Adipocyte (in vitro differentiated cells): ENCODE results near the gene GALNT9.
A peak's percentile ranks its signal among the peaks of the same experiment; 100 is the strongest.
"Not testable (repeated sequence)": the region's sequence is repeated elsewhere in the genome, so short reads cannot be mapped to it uniquely, and the experiment has no call there.

Experiments
- DNase-seq: peaks from one replicate; pipeline ENCODE4 v3.0.0-alpha.2; 2015; ENCODE audit warnings: low read depth
- H3K27me3 ChIP-seq: replicated peaks from 2 replicates; pipeline ENCODE4 v1.7.0; 2013; ENCODE audit warnings: mild to moderate bottlenecking, low read length, moderate library complexity; ENCODE audit not compliant: control insufficient read depth, insufficient read depth
- H3K36me3 ChIP-seq: 2 replicates; pipeline ENCODE4 v1.7.0; 2013; ENCODE audit warnings: low read length, mild to moderate bottlenecking, moderate library complexity; ENCODE audit not compliant: control insufficient read depth, insufficient read depth, severe bottlenecking
- H3K4me1 ChIP-seq: 2 replicates; pipeline ENCODE4 v1.7.0; 2013; ENCODE audit warnings: mild to moderate bottlenecking, low read length, moderate library complexity; ENCODE audit not compliant: control insufficient read depth, insufficient read depth
- H3K4me3 ChIP-seq: 2 replicates; pipeline ENCODE4 v1.7.0; 2013; ENCODE audit warnings: mild to moderate bottlenecking, low read length, moderate library complexity
- H3K9ac ChIP-seq: 2 replicates; pipeline ENCODE4 v1.7.0; 2013; ENCODE audit warnings: mild to moderate bottlenecking, low read length, moderate library complexity
- H3K9me3 ChIP-seq: 2 replicates; pipeline ENCODE4 v1.7.0; 2013; ENCODE audit warnings: mild to moderate bottlenecking, low read length, moderate library complexity; ENCODE audit not compliant: control insufficient read depth

GALNT9 gene

DNA sequence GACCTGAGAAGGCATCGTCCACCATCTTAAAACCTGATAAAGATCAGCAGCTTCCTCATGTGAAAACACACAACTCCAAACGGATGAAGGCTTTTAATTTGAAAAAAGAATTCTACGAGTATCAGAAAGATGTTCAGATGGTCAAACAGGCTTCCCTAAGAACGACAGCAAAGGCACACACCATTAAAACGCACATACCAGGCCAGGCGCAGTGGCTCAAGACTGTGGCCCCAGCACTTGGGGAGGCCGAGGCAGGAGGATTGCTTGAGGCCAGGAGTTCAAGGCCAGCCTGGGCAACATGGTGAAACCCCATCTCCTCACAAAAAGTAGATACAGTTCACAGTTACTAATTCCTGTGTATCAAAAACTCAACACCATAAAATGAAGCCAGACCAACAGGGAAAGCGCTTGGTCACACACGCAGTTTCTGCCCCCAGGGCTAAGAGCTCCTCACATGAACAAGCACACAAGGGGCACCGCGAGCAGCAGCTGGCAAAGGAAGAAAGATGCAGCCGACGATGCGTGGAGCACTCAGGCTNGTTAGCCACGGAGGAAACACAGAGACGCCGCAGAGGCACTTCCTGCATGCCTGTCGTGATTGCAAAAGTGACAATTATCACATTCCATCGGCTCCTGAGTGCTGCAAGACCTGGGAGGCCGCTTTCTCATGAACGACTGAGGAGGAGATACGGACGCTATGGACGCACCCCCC is 107.1 kb downstream of the GALNT9 start:
- Histone ChIP-seq H3K4me3 (no peak overlapping the region), H3K36me3 (no peaks in the 10 kb centered on the region), H3K9me3 (peaks cover 5% of the 10 kb centered on the region), H3K9ac (no peak overlapping the region), H3K27me3 (peaks cover 43% of the 10 kb centered on the region), H3K4me1 (no peaks in the 10 kb centered on the region)
- DNase-seq = peak; percentile 7

DNA sequence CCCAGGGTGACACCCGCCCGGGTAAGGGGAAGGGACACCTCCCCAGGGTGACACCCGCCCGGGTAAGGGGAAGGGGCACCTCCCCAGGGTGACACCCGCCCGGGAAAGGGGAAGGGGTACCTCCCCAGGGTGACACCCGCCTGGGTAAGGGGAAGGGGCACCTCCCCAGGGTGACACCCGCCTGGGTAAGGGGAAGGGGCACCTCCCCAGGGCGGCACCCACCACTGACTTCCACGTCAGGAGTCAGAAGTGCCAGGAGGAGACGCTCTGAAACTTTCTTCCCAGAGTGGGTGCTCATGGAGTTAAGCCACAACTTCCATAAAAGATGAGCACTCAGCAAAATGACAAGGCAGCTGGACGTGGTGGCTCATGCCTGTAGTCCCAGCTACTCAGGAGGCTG is 109.6 kb downstream of the GALNT9 start:
- peaks cover 49% of the 10 kb centered on the region for H3K27me3 ChIP-seq
- H3K4me3 ChIP-seq, H3K9ac ChIP-seq, DNase-seq, H3K9me3 ChIP-seq, H3K4me1 ChIP-seq, H3K36me3 ChIP-seq: not testable (repeated sequence)

DNA sequence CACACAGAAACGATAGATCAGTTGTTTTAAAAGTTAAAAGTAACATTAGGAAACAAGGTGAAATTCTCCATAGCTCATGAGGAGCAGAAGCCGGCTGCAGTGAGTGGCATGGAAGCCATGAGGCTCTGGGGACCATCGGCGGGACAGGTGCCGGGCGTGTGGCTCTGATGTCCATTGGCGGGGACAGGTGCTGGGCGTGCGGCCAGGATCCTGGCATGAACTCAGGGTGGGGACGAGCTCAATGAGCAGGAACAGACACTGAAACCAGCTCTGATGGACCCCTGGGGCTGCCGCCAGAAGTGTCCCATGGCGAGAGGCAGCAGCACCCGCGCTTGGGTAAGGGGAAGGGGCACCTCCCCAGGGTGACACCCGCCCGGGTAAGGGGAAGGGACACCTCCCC is 110.1 kb downstream of the GALNT9 start:
- H3K9ac ChIP-seq = no peak overlapping the region
- H3K4me3 ChIP-seq = no peak overlapping the region
- peaks cover 53% of the 10 kb centered on the region for H3K27me3 ChIP-seq
- DNase-seq = no peak
- no peaks in the 10 kb centered on the region for H3K36me3 ChIP-seq
- peaks cover 5% of the 10 kb centered on the region for H3K9me3 ChIP-seq
- H3K4me1 ChIP-seq = no peaks in the 10 kb centered on the region

- Histone ChIP-seq H3K4me1 (no peaks in the 10 kb centered on the region), H3K9me3 (peaks cover 5% of the 10 kb centered on the region), H3K9ac (no peak overlapping the region), H3K27me3 (peaks cover 55% of the 10 kb centered on the region), H3K4me3 (no peak overlapping the region), H3K36me3 (no peaks in the 10 kb centered on the region)
- peak; percentile 38 for DNase-seq
These were observed 110.5 kb downstream of the GALNT9 start for GRCh38 chr12:132218915-132219314.

DNA sequence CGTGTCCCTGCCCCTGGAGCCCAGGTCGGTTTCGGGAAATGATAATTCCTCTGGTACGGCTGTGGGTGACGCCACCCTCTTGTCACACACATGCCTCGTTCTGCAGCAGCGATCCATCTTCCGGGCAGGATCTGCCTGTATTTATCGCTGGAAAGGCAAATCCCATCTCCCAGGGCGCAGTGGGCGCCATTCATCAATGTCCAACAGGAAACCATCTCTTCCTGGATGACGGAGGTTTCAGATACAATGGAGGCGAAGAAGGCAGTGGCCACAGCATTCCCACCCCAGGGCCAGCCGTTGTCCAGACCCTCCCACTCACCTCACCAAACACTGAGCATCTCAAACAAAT is 110.9 kb downstream of the GALNT9 start:
- DNase-seq = no peak
- H3K4me3 ChIP-seq = no peak overlapping the region
- peaks cover 5% of the 10 kb centered on the region for H3K9me3 ChIP-seq
- no peaks in the 10 kb centered on the region for H3K36me3 ChIP-seq
- no peak overlapping the region for H3K9ac ChIP-seq
- no peaks in the 10 kb centered on the region for H3K4me1 ChIP-seq
- peaks cover 55% of the 10 kb centered on the region for H3K27me3 ChIP-seq

- Histone ChIP-seq H3K27me3 (peaks cover 55% of the 10 kb centered on the region), H3K9ac (no peak overlapping the region), H3K4me3 (no peak overlapping the region), H3K9me3 (peaks cover 5% of the 10 kb centered on the region), H3K4me1 (no peaks in the 10 kb centered on the region), H3K36me3 (no peaks in the 10 kb centered on the region)
- DNase-seq = no peak
These were observed 111.4 kb downstream of the GALNT9 start for GRCh38 chr12:132217800-132218526.

DNA sequence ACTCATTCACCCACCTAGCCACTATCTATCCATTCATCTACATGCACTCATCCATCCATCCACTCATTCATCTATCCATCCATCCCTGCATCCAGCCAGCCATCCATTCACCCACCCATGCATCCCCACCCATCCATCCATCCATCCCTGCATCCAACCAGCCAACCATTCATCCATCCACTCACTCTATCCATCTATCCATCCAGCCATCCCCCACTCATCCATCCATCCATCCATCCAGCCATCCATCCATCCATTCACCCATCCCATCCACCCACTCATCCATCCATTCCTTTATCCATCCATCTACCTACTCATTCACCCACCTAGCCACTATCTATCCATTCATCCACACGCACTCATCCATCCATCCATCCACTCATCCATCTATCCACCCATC is 112.0 kb downstream of the GALNT9 start:
- no peak overlapping the region for H3K4me3 ChIP-seq
- no peak overlapping the region for H3K9ac ChIP-seq
- DNase-seq = no peak
- H3K9me3 ChIP-seq = peaks cover 5% of the 10 kb centered on the region
- H3K27me3 ChIP-seq = peaks cover 54% of the 10 kb centered on the region
- H3K36me3 ChIP-seq = no peaks in the 10 kb centered on the region
- H3K4me1 ChIP-seq = no peaks in the 10 kb centered on the region

- Histone ChIP-seq H3K4me1 (no peaks in the 10 kb centered on the region), H3K27me3 (peaks cover 49% of the 10 kb centered on the region), H3K36me3 (no peaks in the 10 kb centered on the region), H3K9me3 (peaks cover 5% of the 10 kb centered on the region), H3K4me3 (no peak overlapping the region), H3K9ac (no peak overlapping the region)
- no peak for DNase-seq
These were observed 112.9 kb downstream of the GALNT9 start for GRCh38 chr12:132216354-132216987.

- peaks cover 50% of the 10 kb centered on the region for H3K27me3 ChIP-seq
- H3K9ac ChIP-seq = no peak overlapping the region
These were observed 113.9 kb downstream of the GALNT9 start for GRCh38 chr12:132215299-132215989.

DNA sequence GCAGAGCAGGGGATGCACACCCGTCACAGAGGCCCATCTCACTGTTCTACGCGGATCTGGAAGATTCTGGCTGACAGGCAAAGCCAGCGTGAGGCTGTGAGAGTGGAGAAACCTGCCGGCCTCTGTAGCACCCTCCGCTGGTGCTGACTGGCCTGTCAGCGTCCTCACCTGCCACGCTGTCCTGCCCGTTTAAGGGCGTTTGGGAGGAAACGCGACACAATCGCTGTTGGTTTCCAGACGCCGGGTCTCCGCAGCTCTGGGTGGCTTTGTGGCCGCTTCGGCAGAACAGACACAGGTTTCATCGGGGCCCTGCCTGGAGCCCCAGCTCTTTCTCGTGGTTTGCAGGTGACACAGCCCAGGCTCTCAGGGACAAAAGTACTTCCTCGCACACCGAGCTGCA is 114.5 kb downstream of the GALNT9 start:
- Histone ChIP-seq H3K27me3 (peaks cover 45% of the 10 kb centered on the region), H3K4me1 (no peaks in the 10 kb centered on the region), H3K36me3 (no peaks in the 10 kb centered on the region), H3K9ac (no peak overlapping the region), H3K9me3 (no peaks in the 10 kb centered on the region), H3K4me3 (no peak overlapping the region)
- no peak for DNase-seq

More at GRCh38 chr12:132215299-132215989, 113.9 kb downstream of the GALNT9 start:
- H3K36me3 ChIP-seq = no peaks in the 10 kb centered on the region
- no peak overlapping the region for H3K4me3 ChIP-seq
- no peaks in the 10 kb centered on the region for H3K4me1 ChIP-seq
- peaks cover 3% of the 10 kb centered on the region for H3K9me3 ChIP-seq
- no peak for DNase-seq

DNA sequence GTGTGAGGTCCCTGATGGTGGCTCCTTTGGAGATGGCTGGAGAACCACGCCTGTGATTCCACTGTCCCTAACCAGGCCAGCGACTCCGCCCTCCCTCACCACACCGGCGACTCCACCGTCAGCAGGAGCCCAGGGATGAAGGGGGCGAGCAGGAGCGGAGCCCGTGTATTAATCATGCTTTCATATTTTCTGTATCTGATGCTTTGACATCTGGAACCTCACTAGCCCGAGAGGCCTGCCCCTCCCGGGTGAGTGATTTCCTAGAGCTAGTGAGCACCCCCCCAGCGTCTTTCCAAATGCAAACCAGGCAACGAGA is 115.3 kb downstream of the GALNT9 start:
- Histone ChIP-seq H3K27me3 (peaks cover 42% of the 10 kb centered on the region), H3K9me3 (no peaks in the 10 kb centered on the region), H3K9ac (no peak overlapping the region), H3K4me1 (no peaks in the 10 kb centered on the region), H3K4me3 (no peak overlapping the region), H3K36me3 (no peaks in the 10 kb centered on the region)
- no peak for DNase-seq
